ENCODE results near the gene MYG1. TPM values are rescaled to one million over a fixed set of nuclear protein-coding genes. Genes with fewer than 3 reads are reported as not detected.

Gene MYG1
- polyA plus RNA-seq, 1 donor (not counting 4 experiments of a cell fraction or from before 2014, with no cell fraction given) = 27.2 TPM

DNA sequence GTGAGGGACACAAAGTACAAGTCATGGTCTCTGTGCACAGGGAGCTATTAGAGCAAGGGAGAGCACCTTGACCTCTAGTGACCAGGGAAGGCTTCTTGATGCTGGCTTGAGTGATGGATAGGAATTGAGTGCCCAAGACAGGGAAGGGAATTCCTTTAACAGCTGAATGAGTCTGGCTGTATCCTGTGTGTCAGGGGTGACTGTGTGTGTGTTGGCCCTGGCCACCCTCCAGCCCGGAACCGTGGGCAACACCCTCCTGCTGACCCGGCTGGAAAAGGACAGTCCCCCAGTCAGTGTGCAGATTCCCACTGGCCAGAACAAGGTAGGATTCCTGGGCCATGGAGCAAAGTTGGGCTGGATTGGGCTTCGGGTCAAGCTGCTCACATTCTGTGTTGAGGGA lies 9.6 kb upstream of the MYG1 start:
- Histone ChIP-seq H3K27ac (ENCODE audit: control insufficient read depth, insufficient read depth, low read length) (no peak overlapping the region), H3K4me2 (ENCODE audit: control insufficient read depth, extremely low read depth, insufficient read depth, low read depth, low read length) (no peak overlapping the region), H3K9me1 (ENCODE audit: control insufficient read depth, extremely low read depth, insufficient read depth, low read length) (no peaks in the 10 kb centered on the region), H3K79me2 (ENCODE audit: control insufficient read depth, insufficient read depth, low read length) (no peaks in the 10 kb centered on the region), H2AFZ (ENCODE audit: control insufficient read depth, low read length) (no peak overlapping the region), H3K9me3 (ENCODE audit: control insufficient read depth, low read depth, low read length) (no peaks in the 10 kb centered on the region), H3K27me3 (ENCODE audit: control insufficient read depth, extremely low read depth, insufficient read depth, low read length) (no peaks in the 10 kb centered on the region), H3K36me3 (ENCODE audit: control insufficient read depth in 2 of 2, extremely low read depth in 1 of 2, insufficient read depth in 2 of 2, low read length in 2 of 2) (peaks cover 0 to 38% of the 10 kb centered on the region in 2 experiments), H3K9ac (ENCODE audit: control insufficient read depth, extremely low read depth, insufficient read depth, low read length) (no peak overlapping the region), H3K4me3 (ENCODE audit: control insufficient read depth in 2 of 3, extremely low read depth in 1 of 3, insufficient read depth in 2 of 3, low read depth in 1 of 3, low read length in 3 of 3) (no peak overlapping the region), H4K20me1 (ENCODE audit: control insufficient read depth, extremely low read depth, insufficient read depth, low read length) (no peaks in the 10 kb centered on the region), H3K4me1 (ENCODE audit: control insufficient read depth, extremely low read depth, insufficient read depth, low read length) (peaks cover under 1% of the 10 kb centered on the region)
- TF ChIP-seq EZH2 (IDR thresholded peaks at IDR 0.05; ENCODE audit: low read length) (no peak), CTCF (optimal IDR thresholded peaks at IDR 0.05 in 1 of 3, IDR thresholded peaks at IDR 0.05 in 1 of 3, conservative IDR thresholded peaks at IDR 0.05 in 1 of 3; ENCODE audit: extremely low read depth in 1 of 3, insufficient read depth in 2 of 3, low read length in 3 of 3) (no peak)
- FAIRE-seq = no peak
- dilution Hi-C loops (cut with MboI; ENCODE audit: extremely low pct_ligation_motif_present, low sequenced_read_pairs) = no loop called here
- DNase-seq (ENCODE audit: low read depth, low spot score) = no peak

DNA sequence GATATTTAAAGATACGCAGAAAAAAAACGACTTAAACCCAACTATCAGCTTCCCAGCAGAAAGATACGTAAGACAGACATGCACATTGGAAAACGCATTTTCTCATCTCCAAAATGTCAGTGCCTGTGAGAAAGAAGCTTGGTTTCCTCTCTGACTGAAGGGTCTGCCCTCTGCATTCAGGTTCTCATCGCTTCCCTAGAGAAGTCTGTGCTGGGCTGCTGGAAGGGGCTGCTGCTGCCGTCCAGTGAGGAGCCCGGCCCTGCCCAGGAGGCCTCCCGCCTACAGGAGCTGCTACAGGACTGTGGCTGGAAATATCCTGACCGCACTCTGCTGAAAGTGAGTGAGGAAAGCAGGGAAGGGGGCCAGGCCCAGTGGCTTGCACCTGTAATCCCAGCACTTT lies 8.8 kb upstream of the MYG1 start:
- no peak overlapping the region for H3K27ac ChIP-seq (ENCODE audit: control insufficient read depth, insufficient read depth, low read length)
- no peak overlapping the region for H3K9ac ChIP-seq (ENCODE audit: control insufficient read depth, extremely low read depth, insufficient read depth, low read length)
- H3K4me2 ChIP-seq (ENCODE audit: control insufficient read depth, extremely low read depth, insufficient read depth, low read depth, low read length) = no peak overlapping the region
- H3K27me3 ChIP-seq (ENCODE audit: control insufficient read depth, extremely low read depth, insufficient read depth, low read length) = no peaks in the 10 kb centered on the region
- H3K79me2 ChIP-seq (ENCODE audit: control insufficient read depth, insufficient read depth, low read length) = peaks cover 3% of the 10 kb centered on the region
- H3K4me1 ChIP-seq (ENCODE audit: control insufficient read depth, extremely low read depth, insufficient read depth, low read length) = peaks cover 4% of the 10 kb centered on the region
- H3K9me3 ChIP-seq (ENCODE audit: control insufficient read depth, low read depth, low read length) = no peaks in the 10 kb centered on the region
- no peak for DNase-seq (ENCODE audit: low read depth, low spot score)
- dilution Hi-C loops (cut with MboI; ENCODE audit: extremely low pct_ligation_motif_present, low sequenced_read_pairs) = no loop called here
- FAIRE-seq = no peak
- no peaks in the 10 kb centered on the region for H4K20me1 ChIP-seq (ENCODE audit: control insufficient read depth, extremely low read depth, insufficient read depth, low read length)
- H3K9me1 ChIP-seq (ENCODE audit: control insufficient read depth, extremely low read depth, insufficient read depth, low read length) = no peaks in the 10 kb centered on the region
- TF ChIP-seq CTCF (optimal IDR thresholded peaks at IDR 0.05 in 1 of 3, IDR thresholded peaks at IDR 0.05 in 1 of 3, conservative IDR thresholded peaks at IDR 0.05 in 1 of 3; ENCODE audit: extremely low read depth in 1 of 3, insufficient read depth in 2 of 3, low read length in 3 of 3) (no peak), EZH2 (IDR thresholded peaks at IDR 0.05; ENCODE audit: low read length) (no peak)
- H3K4me3 ChIP-seq (ENCODE audit: control insufficient read depth in 2 of 3, extremely low read depth in 1 of 3, insufficient read depth in 2 of 3, low read depth in 1 of 3, low read length in 3 of 3) = no peak overlapping the region
- peaks cover 0 to 35% of the 10 kb centered on the region in 2 experiments for H3K36me3 ChIP-seq (ENCODE audit: control insufficient read depth in 2 of 2, extremely low read depth in 1 of 2, insufficient read depth in 2 of 2, low read length in 2 of 2)
- no peak overlapping the region for H2AFZ ChIP-seq (ENCODE audit: control insufficient read depth, low read length)

Measured in keratinocyte (primary cell).